Measurements from ENCODE around the gene CNN2. TPM values are rescaled to one million over a fixed set of nuclear protein-coding genes. Genes with fewer than 3 reads are reported as not detected.

CNN2 gene
- total and polyA plus RNA-seq, 4 donors, result 53.2 to 185 (median 142) TPM

DNA sequence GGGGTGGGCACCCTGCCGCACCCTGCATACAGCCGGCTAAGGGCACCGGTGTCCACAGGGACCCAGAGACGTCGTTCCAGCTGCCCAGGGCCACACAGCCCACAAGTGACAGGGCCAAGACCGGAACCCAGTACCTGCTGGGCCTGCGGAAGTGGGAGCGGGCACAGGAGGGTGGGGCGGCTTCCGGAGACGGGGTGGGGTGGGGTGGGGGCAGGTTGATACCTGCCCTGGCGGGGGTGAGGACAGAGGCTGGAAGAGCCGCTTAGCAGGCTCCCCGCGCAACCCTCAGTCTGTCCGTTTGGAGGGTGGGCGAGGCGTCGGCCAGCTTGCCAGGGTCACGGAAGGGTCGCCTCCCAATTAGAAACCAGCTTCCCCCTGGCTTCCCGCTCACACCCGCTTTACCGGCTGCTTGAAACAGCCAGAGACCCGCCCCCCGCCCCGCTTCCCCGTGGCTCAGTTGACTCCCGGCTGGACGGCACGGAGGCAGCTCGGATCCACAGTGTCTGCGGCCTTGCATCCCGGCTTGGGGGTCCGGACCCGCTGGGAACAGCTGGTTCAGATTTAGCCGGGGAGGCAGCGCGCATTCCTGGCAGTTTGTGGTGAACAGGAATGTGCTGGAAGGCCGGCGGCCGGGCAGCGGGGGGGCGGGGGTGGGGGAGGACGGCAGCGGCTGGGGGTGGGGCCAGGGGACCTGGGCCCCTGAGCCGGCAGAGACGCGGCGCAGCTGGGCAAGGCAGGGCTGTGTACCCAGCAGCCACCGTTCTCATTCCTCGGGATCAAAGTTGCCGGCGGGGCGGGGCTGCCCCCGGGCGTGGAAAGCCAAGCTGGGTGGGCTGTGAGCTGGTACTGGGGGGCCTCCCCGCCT, 1.9 kb downstream of the CNN2 start:
- Histone ChIP-seq H3K27me3 (ENCODE audit: control insufficient read depth in 1 of 2, insufficient read depth in 2 of 2, low read length in 1 of 2) (no peaks in the 10 kb centered on the region), H3K9me3 (ENCODE audit: control insufficient read depth, low read length) (no peaks in the 10 kb centered on the region), H3K27ac (ENCODE audit: low read depth in 1 of 2, low read length in 2 of 2) (peak overlapping the region; percentile 93 to 100), H3K4me3 (ENCODE audit: low read length in 2 of 2) (peak overlapping the region; percentile 98), H3K36me3 (ENCODE audit: control insufficient read depth in 1 of 2, insufficient read depth in 2 of 2, low read length in 1 of 2) (peaks cover 0 to 6% of the 10 kb centered on the region in 2 donors), H3K4me1 (ENCODE audit: control insufficient read depth in 1 of 2, insufficient read depth in 2 of 2, low read length in 2 of 2) (no peaks in the 10 kb centered on the region)
- intact Hi-C loops (cut with DNase I), result loop anchor here in 1 of 2 donors (5.0 kb wide), 1 partner anchor 74 kb away; the partner anchor contains the start of gene GPX4
- DNase-seq (peak; percentile 85 to 91), ATAC-seq (ENCODE audit: low FRiP score) (peak; percentile 64)
- 1% methylated on average over 53 to 58 of the region's 58 CpGs for WGBS, 2 donors

DNA sequence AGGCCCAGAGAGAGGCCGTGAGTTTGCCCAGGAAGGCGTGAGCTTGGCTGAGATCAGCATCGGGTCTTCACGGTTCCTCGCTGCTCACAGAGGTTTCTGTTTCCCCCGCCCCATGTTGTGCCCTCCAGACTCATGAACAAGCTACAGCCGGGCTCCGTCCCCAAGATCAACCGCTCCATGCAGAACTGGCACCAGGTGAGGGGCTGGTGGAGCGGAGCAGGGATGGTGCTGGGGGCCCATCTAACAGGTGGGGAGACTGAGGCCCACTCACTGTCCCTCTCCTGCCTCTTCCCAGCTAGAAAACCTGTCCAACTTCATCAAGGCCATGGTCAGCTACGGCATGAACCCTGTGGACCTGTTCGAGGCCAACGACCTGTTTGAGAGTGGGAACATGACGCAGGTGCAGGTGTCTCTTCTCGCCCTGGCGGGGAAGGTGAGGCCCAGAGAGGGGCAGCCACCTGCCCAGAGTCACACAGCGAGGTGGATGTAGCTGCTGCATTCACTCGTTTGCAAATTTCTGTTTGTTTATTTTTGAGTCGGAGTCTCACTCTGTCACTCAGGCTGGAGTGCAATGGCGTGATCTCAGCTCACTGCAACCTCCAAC, 6.0 kb downstream of the CNN2 start:
- 85 to 86% methylated on average over 20 of the region's 20 CpGs for WGBS, 2 donors
- H3K36me3 ChIP-seq (ENCODE audit: control insufficient read depth in 1 of 2, insufficient read depth in 2 of 2, low read length in 1 of 2), result peaks cover 0 to 12% of the 10 kb centered on the region in 2 donors
- no peaks in the 10 kb centered on the region for H3K4me1 ChIP-seq (ENCODE audit: control insufficient read depth in 1 of 2, insufficient read depth in 2 of 2, low read length in 2 of 2)
- no peak overlapping the region for H3K27ac ChIP-seq (ENCODE audit: low read depth in 1 of 2, low read length in 2 of 2)
- intact Hi-C loops (cut with DNase I), result no loop called here
- no peaks in the 10 kb centered on the region for H3K27me3 ChIP-seq (ENCODE audit: control insufficient read depth in 1 of 2, insufficient read depth in 2 of 2, low read length in 1 of 2)
- ATAC-seq (ENCODE audit: low FRiP score) (no peak), DNase-seq (no peak)
- no peak overlapping the region for H3K4me3 ChIP-seq (ENCODE audit: low read length in 2 of 2)
- H3K9me3 ChIP-seq (ENCODE audit: control insufficient read depth, low read length), result no peaks in the 10 kb centered on the region

DNA sequence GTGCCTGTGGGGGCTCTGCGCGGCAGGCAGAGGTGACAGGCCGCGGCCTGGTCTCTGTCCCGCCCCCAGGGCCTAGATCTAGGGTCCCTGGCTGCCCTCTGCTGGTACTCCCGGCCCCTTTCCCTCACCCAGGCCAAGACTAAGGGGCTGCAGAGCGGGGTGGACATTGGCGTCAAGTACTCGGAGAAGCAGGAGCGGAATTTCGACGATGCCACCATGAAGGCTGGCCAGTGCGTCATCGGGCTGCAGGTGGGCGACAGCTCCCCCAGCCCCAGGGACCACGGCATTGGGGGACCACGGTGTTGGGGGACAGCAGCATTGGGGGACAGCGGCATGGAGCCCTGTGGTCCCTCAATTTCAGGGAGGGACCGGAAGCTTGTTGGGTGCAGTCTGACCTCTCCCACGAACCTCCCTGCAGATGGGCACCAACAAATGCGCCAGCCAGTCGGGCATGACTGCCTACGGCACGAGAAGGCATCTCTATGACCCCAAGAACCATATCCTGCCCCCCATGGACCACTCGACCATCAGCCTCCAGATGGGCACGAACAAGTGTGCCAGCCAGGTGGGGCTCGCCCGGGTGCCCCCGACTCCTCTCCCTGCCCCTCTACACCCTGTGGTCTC, 9.7 kb downstream of the CNN2 start:
- DNase-seq, result no peak
- Histone ChIP-seq H3K27me3 (ENCODE audit: control insufficient read depth in 1 of 2, insufficient read depth in 2 of 2, low read length in 1 of 2) (no peaks in the 10 kb centered on the region), H3K36me3 (ENCODE audit: control insufficient read depth in 1 of 2, insufficient read depth in 2 of 2, low read length in 1 of 2) (peaks cover 0 to 10% of the 10 kb centered on the region in 2 donors), H3K4me1 (ENCODE audit: control insufficient read depth in 1 of 2, insufficient read depth in 2 of 2, low read length in 2 of 2) (no peaks in the 10 kb centered on the region), H3K27ac (ENCODE audit: low read depth in 1 of 2, low read length in 2 of 2) (no peak overlapping the region), H3K9me3 (ENCODE audit: control insufficient read depth, low read length) (no peaks in the 10 kb centered on the region), H3K4me3 (ENCODE audit: low read length in 2 of 2) (no peak overlapping the region)
- ATAC-seq (ENCODE audit: low FRiP score), result no peak
- intact Hi-C loops (cut with DNase I), result no loop called here
- WGBS, 2 donors, result 87 to 88% methylated on average over 29 of the region's 29 CpGs

DNA sequence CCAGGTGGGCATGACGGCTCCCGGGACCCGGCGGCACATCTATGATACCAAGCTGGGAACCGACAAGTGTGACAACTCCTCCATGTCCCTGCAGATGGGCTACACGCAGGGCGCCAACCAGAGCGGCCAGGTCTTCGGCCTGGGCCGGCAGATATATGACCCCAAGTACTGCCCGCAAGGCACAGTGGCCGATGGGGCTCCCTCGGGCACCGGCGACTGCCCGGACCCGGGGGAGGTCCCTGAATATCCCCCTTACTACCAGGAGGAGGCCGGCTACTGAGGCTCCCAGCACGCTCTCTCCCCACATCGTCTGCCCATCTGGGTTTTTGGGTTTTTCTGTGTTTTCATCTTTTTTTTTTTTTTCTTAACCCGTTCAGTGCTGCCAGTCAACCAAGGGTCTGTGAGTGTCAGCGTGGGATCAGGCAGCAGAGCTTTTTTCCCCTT, 11.2 kb downstream of the CNN2 start:
- ATAC-seq (ENCODE audit: low FRiP score) (no peak), DNase-seq (no peak)
- WGBS, 2 donors, result 70 to 71% methylated on average over 22 of the region's 22 CpGs
- intact Hi-C loops (cut with DNase I), result no loop called here
- no peak overlapping the region for H3K4me3 ChIP-seq (ENCODE audit: low read length in 2 of 2)
- no peaks in the 10 kb centered on the region for H3K9me3 ChIP-seq (ENCODE audit: control insufficient read depth, low read length)
- no peaks in the 10 kb centered on the region for H3K27me3 ChIP-seq (ENCODE audit: control insufficient read depth in 1 of 2, insufficient read depth in 2 of 2, low read length in 1 of 2)
- H3K4me1 ChIP-seq (ENCODE audit: control insufficient read depth in 1 of 2, insufficient read depth in 2 of 2, low read length in 2 of 2), result no peaks in the 10 kb centered on the region
- H3K27ac ChIP-seq (ENCODE audit: low read depth in 1 of 2, low read length in 2 of 2), result no peak overlapping the region
- H3K36me3 ChIP-seq (ENCODE audit: control insufficient read depth in 1 of 2, insufficient read depth in 2 of 2, low read length in 1 of 2), result peaks cover 0 to 6% of the 10 kb centered on the region in 2 donors

DNA sequence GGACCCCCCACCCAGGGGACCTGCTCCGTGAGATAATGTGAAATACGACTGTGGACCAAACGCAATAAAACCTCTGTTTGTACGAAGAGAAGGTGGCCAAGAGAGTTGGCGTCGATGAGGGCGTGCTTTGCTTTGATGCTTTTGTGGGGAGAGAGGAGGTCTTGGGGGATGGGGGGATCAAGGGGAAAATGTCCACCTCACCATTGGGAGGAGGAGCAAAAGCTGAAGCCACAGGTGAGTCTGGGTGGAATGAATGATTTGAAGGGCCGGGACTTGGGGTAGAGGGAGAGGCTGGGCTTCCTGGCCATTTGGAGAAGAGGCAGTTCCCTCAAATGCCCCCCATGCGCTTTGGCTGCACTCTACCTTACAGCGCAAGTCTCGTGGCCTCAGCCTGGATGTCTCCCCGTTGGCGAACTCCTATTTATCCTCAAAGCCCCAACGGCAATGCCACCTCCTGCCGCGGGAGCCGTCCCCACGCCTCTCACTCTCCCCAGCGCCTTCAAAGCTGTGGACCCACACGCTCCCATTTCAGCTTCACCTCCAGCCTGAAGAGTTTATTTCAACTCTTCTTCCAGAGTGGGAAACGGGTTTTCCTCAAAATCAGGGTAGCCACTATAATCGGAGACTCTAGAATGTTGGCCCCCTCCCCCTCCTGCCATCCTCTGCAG, 12.7 kb downstream of the CNN2 start:
- Histone ChIP-seq H3K4me3 (ENCODE audit: low read length in 2 of 2) (no peak overlapping the region), H3K36me3 (ENCODE audit: control insufficient read depth in 1 of 2, insufficient read depth in 2 of 2, low read length in 1 of 2) (peaks cover 0 to 6% of the 10 kb centered on the region in 2 donors), H3K4me1 (ENCODE audit: control insufficient read depth in 1 of 2, insufficient read depth in 2 of 2, low read length in 2 of 2) (no peaks in the 10 kb centered on the region), H3K27me3 (ENCODE audit: control insufficient read depth in 1 of 2, insufficient read depth in 2 of 2, low read length in 1 of 2) (no peaks in the 10 kb centered on the region), H3K9me3 (ENCODE audit: control insufficient read depth, low read length) (no peaks in the 10 kb centered on the region), H3K27ac (ENCODE audit: low read depth in 1 of 2, low read length in 2 of 2) (no peak overlapping the region)
- intact Hi-C loops (cut with DNase I), result no loop called here
- no peak for ATAC-seq (ENCODE audit: low FRiP score)
- no peak for DNase-seq
- WGBS, 2 donors, result 45 to 53% methylated on average over 22 of the region's 22 CpGs

DNA sequence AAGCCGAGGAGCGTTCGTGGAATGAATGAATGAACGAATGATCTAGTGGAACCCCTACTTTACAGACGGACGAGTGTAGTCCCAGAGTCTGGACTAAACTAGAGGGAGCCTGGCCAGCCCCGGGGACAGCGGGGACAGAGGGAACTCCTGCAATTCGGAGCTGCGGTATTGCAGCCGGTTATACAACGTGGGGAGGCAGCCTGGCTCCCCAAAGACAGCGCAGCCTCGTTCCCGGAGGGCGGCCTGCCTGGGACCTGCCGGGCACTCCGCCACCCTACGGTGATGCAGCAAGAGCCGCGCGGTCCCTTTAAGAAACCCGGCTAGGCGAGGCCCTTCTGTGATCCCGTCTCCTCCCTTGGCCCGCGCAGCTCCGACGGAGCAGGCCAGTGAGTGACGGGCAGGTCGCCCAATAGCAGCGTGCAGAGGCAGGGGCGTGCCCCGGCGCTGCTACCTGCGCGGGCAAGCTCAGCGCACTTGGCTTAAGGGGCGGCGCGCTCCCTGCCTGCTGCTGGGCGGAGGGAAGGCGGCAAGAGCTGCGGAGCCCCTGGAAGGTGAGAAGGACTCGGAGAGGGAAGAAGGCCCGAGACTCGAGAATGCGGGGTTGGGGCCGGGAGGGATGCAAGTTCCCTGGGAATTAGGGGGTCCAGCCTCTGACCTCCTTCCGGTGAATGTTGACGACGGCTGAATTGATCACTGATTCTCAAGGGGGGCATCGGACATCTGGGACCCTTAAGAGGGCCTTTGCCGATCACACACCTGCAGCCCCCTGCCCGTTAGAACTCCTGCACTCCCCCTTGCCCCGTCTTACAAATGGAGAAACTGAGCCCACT, 13.5 kb downstream of the CNN2 start, which contains the start of gene ABCA7:
ABCA7 (plus strand) TSS at position 462 of the 830 bp plus-strand sequence. CDS start 1,255 bp downstream, outside the sequence.
- H3K27ac ChIP-seq (ENCODE audit: low read depth in 1 of 2, low read length in 2 of 2), result no peak within 1 kb of the TSS
- H3K9me3 ChIP-seq (ENCODE audit: control insufficient read depth, low read length), result no peaks in the 10 kb centered on the region
- no peaks in the 10 kb centered on the region for H3K27me3 ChIP-seq (ENCODE audit: control insufficient read depth in 1 of 2, insufficient read depth in 2 of 2, low read length in 1 of 2)
- H3K4me3 ChIP-seq (ENCODE audit: low read length in 2 of 2), result peak within 1 kb of the TSS in 1 of 2 donors; percentile 27
- 1% methylated on average over 52 to 56 of the region's 56 CpGs for WGBS, 2 donors
- no peaks in the 10 kb centered on the region for H3K4me1 ChIP-seq (ENCODE audit: control insufficient read depth in 1 of 2, insufficient read depth in 2 of 2, low read length in 2 of 2)
- DNase-seq, result peak; percentile 98 to 99
- peak; percentile 94 for ATAC-seq (ENCODE audit: low FRiP score)
- H3K36me3 ChIP-seq (ENCODE audit: control insufficient read depth in 1 of 2, insufficient read depth in 2 of 2, low read length in 1 of 2), result peaks cover 0 to 6% of the 10 kb centered on the region in 2 donors
- intact Hi-C loops (cut with DNase I), result loop anchor here (5.0 kb wide), 1 partner anchor 57 kb away; the partner anchor contains the start of gene POLR2E (in 2 of the 2)

DNA sequence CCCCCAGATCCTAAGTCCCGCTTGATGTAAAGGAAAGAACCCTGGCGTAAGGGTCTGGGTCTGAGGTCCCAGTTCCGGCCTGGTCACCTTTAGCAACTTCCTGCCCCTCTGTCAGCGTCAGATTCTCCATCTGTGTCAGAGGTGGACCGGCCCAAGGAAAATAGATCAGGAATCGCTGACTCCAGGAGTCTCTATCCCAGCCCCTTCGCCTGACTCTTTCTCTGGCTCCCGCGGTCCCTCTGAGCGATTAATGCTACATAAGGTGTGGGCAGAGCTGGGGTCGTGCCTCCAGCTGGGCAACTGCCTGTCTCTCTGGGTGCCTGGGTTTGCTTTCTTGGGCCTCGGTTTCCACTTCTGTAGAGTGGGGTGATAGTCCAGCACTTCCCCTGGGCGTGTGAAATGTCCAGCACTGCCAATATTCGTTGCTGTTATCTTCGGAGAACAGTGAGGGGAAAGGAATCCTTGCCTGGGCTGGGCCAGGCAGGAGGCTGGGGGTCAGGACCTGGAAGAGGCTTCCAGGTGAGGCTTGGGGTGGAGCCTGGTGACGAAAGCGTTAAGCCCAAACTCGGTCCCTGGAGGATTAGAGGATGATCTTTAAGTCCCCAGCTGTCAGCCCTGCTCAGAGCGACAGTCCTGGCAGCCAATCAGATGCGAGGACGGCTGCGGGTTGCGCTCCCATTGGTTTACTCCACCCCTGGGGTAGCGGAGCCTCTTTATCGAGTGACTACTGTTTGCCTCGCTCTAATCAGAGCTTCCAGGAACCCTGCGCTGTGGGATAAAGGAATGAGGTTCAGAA, 14.3 kb downstream of the CNN2 start:
- Histone ChIP-seq H3K9me3 (ENCODE audit: control insufficient read depth, low read length) (no peaks in the 10 kb centered on the region), H3K27ac (ENCODE audit: low read depth in 1 of 2, low read length in 2 of 2) (no peak overlapping the region), H3K4me1 (ENCODE audit: control insufficient read depth in 1 of 2, insufficient read depth in 2 of 2, low read length in 2 of 2) (no peaks in the 10 kb centered on the region), H3K27me3 (ENCODE audit: control insufficient read depth in 1 of 2, insufficient read depth in 2 of 2, low read length in 1 of 2) (no peaks in the 10 kb centered on the region), H3K4me3 (ENCODE audit: low read length in 2 of 2) (peak overlapping the region in 1 of 2 donors; percentile 27), H3K36me3 (ENCODE audit: control insufficient read depth in 1 of 2, insufficient read depth in 2 of 2, low read length in 1 of 2) (peaks cover 0 to 6% of the 10 kb centered on the region in 2 donors)
- WGBS, 2 donors, result 2 to 3% methylated on average over 27 of the region's 27 CpGs
- intact Hi-C loops (cut with DNase I), result loop anchor here (5.0 kb wide), 1 partner anchor 57 kb away; the partner anchor contains the start of gene POLR2E (in 2 of the 2)
- ATAC-seq (ENCODE audit: low FRiP score) (peak; percentile 62), DNase-seq (peak; percentile 92 to 93)
